ENCODE results near the gene SPC24.
"Not testable (repeated sequence)": the region's sequence is repeated elsewhere in the genome, so short reads cannot be mapped to it uniquely, and the experiment has no call there.

The SPC24 gene

DNA sequence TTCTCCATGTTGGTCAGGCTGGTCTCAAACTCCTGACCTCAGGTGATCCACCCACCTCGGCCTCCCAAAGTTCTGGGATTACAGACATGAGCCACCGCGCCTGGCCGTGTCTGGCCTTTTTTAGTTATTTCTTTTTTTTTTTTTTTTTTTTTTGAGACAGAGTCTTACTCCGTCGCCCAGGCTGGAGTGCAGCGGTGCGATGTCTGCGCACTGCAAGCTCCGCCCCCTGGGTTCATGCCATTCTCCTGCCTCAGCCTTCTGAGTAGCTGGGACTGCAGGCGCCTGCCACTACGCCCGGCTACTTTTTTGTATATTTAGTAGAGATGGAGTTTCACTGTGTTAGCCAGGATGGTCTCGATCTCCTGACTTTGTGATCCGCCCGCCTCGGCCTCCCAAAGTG lies 33.6 kb downstream of the SPC24 start:
- H3K9ac ChIP-seq (ENCODE audit: low read depth, low read length); H3K27ac ChIP-seq (ENCODE audit: low read depth, low read length); H3K9me3 ChIP-seq (ENCODE audit: insufficient read depth, low read depth, low read length); H3K4me1 ChIP-seq (ENCODE audit: insufficient read depth, low read length); H3K27me3 ChIP-seq (ENCODE audit: insufficient read depth, low read length); H3K4me3 ChIP-seq (ENCODE audit: low read length): not testable (repeated sequence)
- 92% methylated on average over 17 of the region's 17 CpGs for WGBS
- H3K36me3 ChIP-seq (ENCODE audit: insufficient read depth, low read length): peaks cover 92% of the 10 kb centered on the region

DNA sequence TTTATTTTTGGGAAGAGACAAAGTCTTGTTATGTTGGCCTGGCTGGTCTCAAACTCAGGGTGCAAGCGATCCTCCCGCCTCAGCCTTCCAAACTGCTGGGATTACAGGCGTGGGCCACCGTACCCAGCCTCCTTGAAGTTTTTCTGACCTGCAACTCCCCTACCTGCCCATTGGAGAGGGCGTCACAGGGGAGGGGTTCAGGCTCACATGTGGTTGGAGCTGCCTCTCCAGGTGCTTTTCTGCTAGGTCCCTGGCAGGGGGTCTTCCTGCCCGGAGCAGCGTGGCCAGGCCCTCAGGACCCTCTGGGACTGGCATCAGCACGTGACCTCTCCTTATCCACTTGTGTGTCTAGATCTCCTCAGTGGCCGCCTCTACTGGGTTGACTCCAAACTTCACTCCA lies 39.1 kb downstream of the SPC24 start:
- H3K36me3 ChIP-seq (ENCODE audit: insufficient read depth, low read length): peaks cover 99% of the 10 kb centered on the region

DNA sequence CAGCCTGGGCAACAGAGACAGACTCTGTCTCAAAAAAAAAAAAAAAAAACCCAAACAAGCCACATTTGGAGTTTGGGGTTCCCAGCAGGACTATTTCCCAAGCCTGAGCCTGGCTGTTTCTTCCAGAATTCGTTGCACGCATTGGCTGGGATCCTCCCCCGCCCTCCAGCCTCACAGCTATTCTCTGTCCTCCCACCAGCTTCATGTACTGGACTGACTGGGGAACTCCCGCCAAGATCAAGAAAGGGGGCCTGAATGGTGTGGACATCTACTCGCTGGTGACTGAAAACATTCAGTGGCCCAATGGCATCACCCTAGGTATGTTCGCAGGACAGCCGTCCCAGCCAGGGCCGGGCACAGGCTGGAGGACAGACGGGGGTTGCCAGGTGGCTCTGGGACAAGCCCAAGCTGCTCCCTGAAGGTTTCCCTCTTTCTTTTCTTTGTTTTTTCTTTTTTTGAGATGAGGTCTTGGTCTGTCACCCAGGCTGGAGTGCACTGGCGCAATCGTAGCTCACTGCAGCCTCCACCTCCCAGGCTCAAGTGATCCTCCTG lies 39.6 kb downstream of the SPC24 start:
- H3K36me3 ChIP-seq (ENCODE audit: insufficient read depth, low read length): peaks cover 99% of the 10 kb centered on the region
- H3K4me1 ChIP-seq (ENCODE audit: insufficient read depth, low read length): no peaks in the 10 kb centered on the region
- no peak overlapping the region for H3K27ac ChIP-seq (ENCODE audit: low read depth, low read length)
- no peaks in the 10 kb centered on the region for H3K27me3 ChIP-seq (ENCODE audit: insufficient read depth, low read length)
- H3K9ac ChIP-seq (ENCODE audit: low read depth, low read length): no peak overlapping the region
- H3K9me3 ChIP-seq (ENCODE audit: insufficient read depth, low read depth, low read length): no peaks in the 10 kb centered on the region
- WGBS: 91% methylated on average over 11 of the region's 11 CpGs
- no peak overlapping the region for H3K4me3 ChIP-seq (ENCODE audit: low read length)

More for the DNA sequence above, 39.1 kb downstream of the SPC24 start:
- Histone ChIP-seq H3K9ac (ENCODE audit: low read depth, low read length) (no peak overlapping the region), H3K9me3 (ENCODE audit: insufficient read depth, low read depth, low read length) (no peaks in the 10 kb centered on the region), H3K4me3 (ENCODE audit: low read length) (no peak overlapping the region), H3K4me1 (ENCODE audit: insufficient read depth, low read length) (no peaks in the 10 kb centered on the region), H3K27me3 (ENCODE audit: insufficient read depth, low read length) (no peaks in the 10 kb centered on the region), H3K27ac (ENCODE audit: low read depth, low read length) (no peak overlapping the region)
- WGBS: 97% methylated on average over 9 of the region's 9 CpGs

DNA sequence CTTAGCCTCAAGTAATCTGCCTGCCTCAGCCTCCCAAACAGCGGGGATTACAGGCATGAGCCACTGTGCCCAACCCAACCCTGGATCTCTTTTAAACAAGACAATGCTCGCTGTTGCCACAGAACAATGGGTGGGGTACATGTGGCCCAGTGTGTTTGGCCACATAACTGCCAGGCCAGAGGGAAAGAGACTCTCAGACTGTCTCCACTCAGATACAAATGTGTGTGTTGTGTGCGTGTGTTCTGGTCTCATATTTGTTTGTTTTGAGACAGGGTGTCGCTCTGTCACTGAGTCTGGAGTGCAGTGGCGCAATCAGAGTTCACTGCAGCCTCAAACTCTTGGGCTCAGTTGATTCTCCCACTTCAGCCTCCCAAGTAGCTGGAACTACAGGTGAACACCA lies 40.5 kb downstream of the SPC24 start:
- H3K4me1 ChIP-seq (ENCODE audit: insufficient read depth, low read length): no peaks in the 10 kb centered on the region
- H3K27ac ChIP-seq (ENCODE audit: low read depth, low read length): no peak overlapping the region
- peaks cover 99% of the 10 kb centered on the region for H3K36me3 ChIP-seq (ENCODE audit: insufficient read depth, low read length)
- no peak overlapping the region for H3K9ac ChIP-seq (ENCODE audit: low read depth, low read length)
- no peaks in the 10 kb centered on the region for H3K27me3 ChIP-seq (ENCODE audit: insufficient read depth, low read length)
- H3K4me3 ChIP-seq (ENCODE audit: low read length): no peak overlapping the region
- WGBS: 98% methylated on average over 5 of the region's 5 CpGs
- H3K9me3 ChIP-seq (ENCODE audit: insufficient read depth, low read depth, low read length): no peaks in the 10 kb centered on the region

DNA sequence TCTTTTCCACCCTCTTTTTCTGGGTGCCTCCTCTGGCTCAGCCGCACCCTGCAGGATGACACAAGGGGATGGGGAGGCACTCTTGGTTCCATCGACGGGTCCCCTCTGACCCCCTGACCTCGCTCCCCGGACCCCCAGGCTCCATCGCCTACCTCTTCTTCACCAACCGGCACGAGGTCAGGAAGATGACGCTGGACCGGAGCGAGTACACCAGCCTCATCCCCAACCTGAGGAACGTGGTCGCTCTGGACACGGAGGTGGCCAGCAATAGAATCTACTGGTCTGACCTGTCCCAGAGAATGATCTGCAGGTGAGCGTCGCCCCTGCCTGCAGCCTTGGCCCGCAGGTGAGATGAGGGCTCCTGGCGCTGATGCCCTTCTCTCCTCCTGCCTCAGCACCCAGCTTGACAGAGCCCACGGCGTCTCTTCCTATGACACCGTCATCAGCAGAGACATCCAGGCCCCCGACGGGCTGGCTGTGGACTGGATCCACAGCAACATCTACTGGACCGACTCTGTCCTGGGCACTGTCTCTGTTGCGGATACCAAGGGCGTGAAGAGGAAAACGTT lies 42.4 kb downstream of the SPC24 start:
- H3K4me3 ChIP-seq (ENCODE audit: low read length): no peak overlapping the region

DNA sequence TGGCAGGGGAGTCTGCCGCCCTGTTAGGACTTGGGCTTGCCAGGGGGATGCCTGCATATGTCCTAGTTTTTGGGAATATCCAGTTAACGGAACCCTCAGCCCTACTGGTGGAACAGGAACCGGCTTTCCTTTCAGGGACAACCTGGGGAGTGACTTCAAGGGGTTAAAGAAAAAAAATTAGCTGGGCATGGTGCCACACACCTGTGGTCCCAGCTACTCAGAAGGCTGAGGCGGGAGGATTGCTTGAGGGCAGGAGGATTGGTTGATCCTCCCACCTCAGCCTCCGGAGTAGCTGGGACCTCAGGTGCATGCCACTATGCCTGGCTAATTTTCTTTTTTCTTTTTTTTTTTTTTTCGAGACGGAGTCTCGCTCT lies 43.8 kb downstream of the SPC24 start:
- Histone ChIP-seq H3K9ac (ENCODE audit: low read depth, low read length) (no peak overlapping the region), H3K36me3 (ENCODE audit: insufficient read depth, low read length) (peaks cover 100% of the 10 kb centered on the region), H3K4me3 (ENCODE audit: low read length) (no peak overlapping the region), H3K27ac (ENCODE audit: low read depth, low read length) (no peak overlapping the region), H3K9me3 (ENCODE audit: insufficient read depth, low read depth, low read length) (no peaks in the 10 kb centered on the region), H3K27me3 (ENCODE audit: insufficient read depth, low read length) (no peaks in the 10 kb centered on the region), H3K4me1 (ENCODE audit: insufficient read depth, low read length) (no peaks in the 10 kb centered on the region)
- 91% methylated on average over 7 of the region's 8 CpGs for WGBS

More for the DNA sequence above, 42.4 kb downstream of the SPC24 start:
- Histone ChIP-seq H3K9me3 (ENCODE audit: insufficient read depth, low read depth, low read length) (no peaks in the 10 kb centered on the region), H3K4me1 (ENCODE audit: insufficient read depth, low read length) (no peaks in the 10 kb centered on the region), H3K27ac (ENCODE audit: low read depth, low read length) (no peak overlapping the region), H3K36me3 (ENCODE audit: insufficient read depth, low read length) (peaks cover 100% of the 10 kb centered on the region), H3K9ac (ENCODE audit: low read depth, low read length) (no peak overlapping the region), H3K27me3 (ENCODE audit: insufficient read depth, low read length) (no peaks in the 10 kb centered on the region)
- WGBS: 98% methylated on average over 27 of the region's 27 CpGs

DNA sequence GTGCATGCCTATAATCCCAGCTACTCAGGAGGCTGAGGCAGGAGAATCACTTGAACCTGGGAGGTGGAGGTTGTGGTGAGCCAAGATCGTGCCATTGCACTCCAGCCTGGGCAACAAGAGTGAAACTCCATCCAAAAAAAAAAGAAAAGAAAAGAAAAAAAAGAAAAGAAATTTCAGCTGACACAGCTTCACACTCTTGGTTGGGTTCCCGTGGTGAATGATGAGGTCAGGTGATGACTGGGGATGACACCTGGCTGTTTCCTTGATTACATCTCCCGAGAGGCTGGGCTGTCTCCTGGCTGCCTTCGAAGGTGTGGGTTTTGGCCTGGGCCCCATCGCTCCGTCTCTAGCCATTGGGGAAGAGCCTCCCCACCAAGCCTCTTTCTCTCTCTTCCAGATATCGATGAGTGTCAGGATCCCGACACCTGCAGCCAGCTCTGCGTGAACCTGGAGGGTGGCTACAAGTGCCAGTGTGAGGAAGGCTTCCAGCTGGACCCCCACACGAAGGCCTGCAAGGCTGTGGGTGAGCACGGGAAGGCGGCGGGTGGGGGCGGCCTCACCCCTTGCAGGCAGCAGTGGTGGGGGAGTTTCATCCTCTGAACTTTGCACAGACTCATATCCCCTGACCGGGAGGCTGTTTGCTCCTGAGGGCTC lies 44.3 kb downstream of the SPC24 start:
- peaks cover 100% of the 10 kb centered on the region for H3K36me3 ChIP-seq (ENCODE audit: insufficient read depth, low read length)
- no peaks in the 10 kb centered on the region for H3K4me1 ChIP-seq (ENCODE audit: insufficient read depth, low read length)

DNA sequence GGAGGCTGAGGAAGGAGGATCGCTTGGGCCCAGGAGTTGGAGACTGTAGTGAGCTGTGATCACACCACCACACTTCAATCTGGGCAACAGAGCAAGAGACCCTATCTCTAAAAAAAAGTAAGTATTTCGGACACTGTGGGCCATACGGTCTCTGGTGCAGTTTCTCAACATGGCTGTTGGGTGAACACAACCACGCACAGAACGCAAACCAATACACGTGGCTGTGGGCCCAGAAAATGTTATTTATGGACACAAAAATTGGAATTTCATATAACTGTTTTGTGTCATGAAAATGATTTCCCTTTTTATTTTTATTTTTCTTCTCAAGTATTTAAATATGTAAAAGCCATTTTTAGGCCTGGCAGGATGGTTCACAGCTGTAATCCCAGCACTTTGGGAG lies 46.8 kb downstream of the SPC24 start:
- no peaks in the 10 kb centered on the region for H3K4me1 ChIP-seq (ENCODE audit: insufficient read depth, low read length)
- H3K27ac ChIP-seq (ENCODE audit: low read depth, low read length): no peak overlapping the region
- H3K36me3 ChIP-seq (ENCODE audit: insufficient read depth, low read length): peaks cover 99% of the 10 kb centered on the region
- no peak overlapping the region for H3K9ac ChIP-seq (ENCODE audit: low read depth, low read length)
- H3K4me3 ChIP-seq (ENCODE audit: low read length): no peak overlapping the region
- H3K9me3 ChIP-seq (ENCODE audit: insufficient read depth, low read depth, low read length): no peaks in the 10 kb centered on the region
- over 99% methylated on average over 6 of the region's 6 CpGs for WGBS
- H3K27me3 ChIP-seq (ENCODE audit: insufficient read depth, low read length): no peaks in the 10 kb centered on the region

More for the DNA sequence above, 44.3 kb downstream of the SPC24 start:
- Histone ChIP-seq H3K27ac (ENCODE audit: low read depth, low read length) (no peak overlapping the region), H3K9ac (ENCODE audit: low read depth, low read length) (no peak overlapping the region), H3K27me3 (ENCODE audit: insufficient read depth, low read length) (no peaks in the 10 kb centered on the region), H3K4me3 (ENCODE audit: low read length) (no peak overlapping the region), H3K9me3 (ENCODE audit: insufficient read depth, low read depth, low read length) (no peaks in the 10 kb centered on the region)
- WGBS: 96% methylated on average over 14 of the region's 15 CpGs

DNA sequence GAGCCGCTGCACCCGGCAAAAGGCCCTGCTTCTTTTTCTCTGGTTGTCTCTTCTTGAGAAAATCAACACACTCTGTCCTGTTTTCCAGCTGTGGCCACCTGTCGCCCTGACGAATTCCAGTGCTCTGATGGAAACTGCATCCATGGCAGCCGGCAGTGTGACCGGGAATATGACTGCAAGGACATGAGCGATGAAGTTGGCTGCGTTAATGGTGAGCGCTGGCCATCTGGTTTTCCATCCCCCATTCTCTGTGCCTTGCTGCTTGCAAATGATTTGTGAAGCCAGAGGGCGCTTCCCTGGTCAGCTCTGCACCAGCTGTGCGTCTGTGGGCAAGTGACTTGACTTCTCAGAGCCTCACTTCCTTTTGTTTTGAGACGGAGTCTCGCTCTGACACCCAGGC lies 49.1 kb downstream of the SPC24 start:
- no peaks in the 10 kb centered on the region for H3K4me1 ChIP-seq (ENCODE audit: insufficient read depth, low read length)
- no peak overlapping the region for H3K9ac ChIP-seq (ENCODE audit: low read depth, low read length)
- H3K27ac ChIP-seq (ENCODE audit: low read depth, low read length): no peak overlapping the region
- no peaks in the 10 kb centered on the region for H3K9me3 ChIP-seq (ENCODE audit: insufficient read depth, low read depth, low read length)
- H3K4me3 ChIP-seq (ENCODE audit: low read length): no peak overlapping the region
- H3K27me3 ChIP-seq (ENCODE audit: insufficient read depth, low read length): no peaks in the 10 kb centered on the region
- peaks cover 99% of the 10 kb centered on the region for H3K36me3 ChIP-seq (ENCODE audit: insufficient read depth, low read length)
- WGBS: 96% methylated on average over 13 of the region's 13 CpGs

DNA sequence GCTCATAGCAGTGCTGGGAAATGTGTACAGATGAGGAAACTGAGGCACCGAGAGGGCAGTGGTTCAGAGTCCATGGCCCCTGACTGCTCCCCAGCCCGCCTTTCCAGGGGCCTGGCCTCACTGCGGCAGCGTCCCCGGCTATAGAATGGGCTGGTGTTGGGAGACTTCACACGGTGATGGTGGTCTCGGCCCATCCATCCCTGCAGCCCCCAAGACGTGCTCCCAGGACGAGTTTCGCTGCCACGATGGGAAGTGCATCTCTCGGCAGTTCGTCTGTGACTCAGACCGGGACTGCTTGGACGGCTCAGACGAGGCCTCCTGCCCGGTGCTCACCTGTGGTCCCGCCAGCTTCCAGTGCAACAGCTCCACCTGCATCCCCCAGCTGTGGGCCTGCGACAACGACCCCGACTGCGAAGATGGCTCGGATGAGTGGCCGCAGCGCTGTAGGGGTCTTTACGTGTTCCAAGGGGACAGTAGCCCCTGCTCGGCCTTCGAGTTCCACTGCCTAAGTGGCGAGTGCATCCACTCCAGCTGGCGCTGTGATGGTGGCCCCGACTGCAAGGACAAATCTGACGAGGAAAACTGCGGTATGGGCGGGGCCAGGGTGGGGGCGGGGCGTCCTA lies 50.5 kb downstream of the SPC24 start:
- no peaks in the 10 kb centered on the region for H3K4me1 ChIP-seq (ENCODE audit: insufficient read depth, low read length)
- no peaks in the 10 kb centered on the region for H3K27me3 ChIP-seq (ENCODE audit: insufficient read depth, low read length)
- H3K9me3 ChIP-seq (ENCODE audit: insufficient read depth, low read depth, low read length): no peaks in the 10 kb centered on the region
- H3K9ac ChIP-seq (ENCODE audit: low read depth, low read length): no peak overlapping the region
- H3K36me3 ChIP-seq (ENCODE audit: insufficient read depth, low read length): peaks cover 97% of the 10 kb centered on the region
- 94% methylated on average over 36 of the region's 36 CpGs for WGBS
- H3K27ac ChIP-seq (ENCODE audit: low read depth, low read length): no peak overlapping the region; the same call in 1 of the 2 replicates
- H3K4me3 ChIP-seq (ENCODE audit: low read length): no peak overlapping the region

DNA sequence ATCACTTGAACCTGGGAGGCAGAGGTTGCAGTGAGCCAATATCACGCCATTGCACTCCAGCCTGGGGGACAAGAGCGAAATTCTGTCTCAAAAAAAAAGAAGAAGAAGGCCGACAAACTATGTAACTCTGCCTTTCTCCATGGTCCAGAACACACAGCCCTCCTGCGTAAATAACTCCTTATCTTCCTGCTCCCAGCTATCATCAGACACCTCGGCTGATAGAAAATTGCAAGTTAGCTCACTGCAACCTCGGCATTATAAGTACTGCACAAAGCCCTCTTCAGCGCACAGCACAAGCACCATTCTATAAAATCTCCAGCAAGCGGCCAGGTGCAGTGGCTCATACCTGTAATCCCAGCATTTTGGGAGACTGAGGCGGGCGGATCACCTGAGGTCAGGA lies 51.9 kb downstream of the SPC24 start:
- H3K36me3 ChIP-seq (ENCODE audit: insufficient read depth, low read length): peaks cover 97% of the 10 kb centered on the region

More for the DNA sequence above, 51.9 kb downstream of the SPC24 start:
- not testable (repeated sequence) for H3K4me1 ChIP-seq (ENCODE audit: insufficient read depth, low read length); H3K27ac ChIP-seq (ENCODE audit: low read depth, low read length); H3K9me3 ChIP-seq (ENCODE audit: insufficient read depth, low read depth, low read length); H3K4me3 ChIP-seq (ENCODE audit: low read length); H3K9ac ChIP-seq (ENCODE audit: low read depth, low read length); H3K27me3 ChIP-seq (ENCODE audit: insufficient read depth, low read length)
- WGBS: 95% methylated on average over 10 of the region's 10 CpGs

All from HUES64 (cell line).